NK-92 (cell line): ENCODE measurements around the gene SOWAHA.

Experiments
- DNase-seq: peaks from one replicate; lab custom pipeline; 2025; ENCODE audit not compliant: unreplicated experiment; lab: John Stamatoyannopoulos, UW

The SOWAHA gene

GRCh38 chr5:132825033-132825833 is 12.1 kb downstream of the SOWAHA start:
- no peak for DNase-seq

- no peak for DNase-seq
Measured at GRCh38 chr5:132825834-132826391, 12.8 kb downstream of the SOWAHA start.

- no peak for DNase-seq
Measured at GRCh38 chr5:132826424-132827082, 13.5 kb downstream of the SOWAHA start.

- no peak for DNase-seq
Measured at GRCh38 chr5:132827943-132828673, 15.0 kb downstream of the SOWAHA start.

GRCh38 chr5:132828846-132829494 is 15.9 kb downstream of the SOWAHA start:
- DNase-seq = no peak

- no peak for DNase-seq
Measured at GRCh38 chr5:132829742-132830435, 16.8 kb downstream of the SOWAHA start.

- DNase-seq = no peak
Measured at GRCh38 chr5:132830436-132831094, 17.5 kb downstream of the SOWAHA start, which contains the start of gene SHROOM1. TSS of gene SHROOM1 (minus strand) at chr5:132830647. CDS start at chr5:132826140, 4,507 bp downstream.

- DNase-seq = no peak
Measured at GRCh38 chr5:132831095-132831860, 18.2 kb downstream of the SOWAHA start.

- DNase-seq = no peak
Measured at GRCh38 chr5:132832612-132833011, 19.5 kb downstream of the SOWAHA start.

GRCh38 chr5:132834057-132834456 is 21.0 kb downstream of the SOWAHA start:
- no peak for DNase-seq

GRCh38 chr5:132836852-132837251 is 23.8 kb downstream of the SOWAHA start:
- DNase-seq = no peak

- no peak for DNase-seq
Measured at GRCh38 chr5:132837868-132838267, 24.8 kb downstream of the SOWAHA start.

- DNase-seq = no peak
Measured at GRCh38 chr5:132838516-132839282, 25.6 kb downstream of the SOWAHA start.

- no peak for DNase-seq
Measured at GRCh38 chr5:132839426-132840301, 26.6 kb downstream of the SOWAHA start.

- no peak for DNase-seq
Measured at GRCh38 chr5:132840313-132840712, 27.2 kb downstream of the SOWAHA start.

GRCh38 chr5:132840896-132841295 is 27.8 kb downstream of the SOWAHA start:
- DNase-seq = no peak

- no peak for DNase-seq
Measured at GRCh38 chr5:132841305-132841704, 28.2 kb downstream of the SOWAHA start.
